GM21447 (cell line): Measurements from ENCODE around the gene TIAM1.
"Not testable (repeated sequence)": the region's sequence is repeated elsewhere in the genome, so short reads cannot be mapped to it uniquely, and the experiment has no call there.

ENCODE experiments used
- ATAC-seq: cut with Tn5 transposase; IDR thresholded peaks from one replicate; pipeline ENCODE4 v1.9.1; 2021; ENCODE audit not compliant: unreplicated experiment

TIAM1 gene

GRCh38 chr21:31255036-31255435 is 89.0 kb downstream of the TIAM1 start:
- no peak for ATAC-seq

DNA sequence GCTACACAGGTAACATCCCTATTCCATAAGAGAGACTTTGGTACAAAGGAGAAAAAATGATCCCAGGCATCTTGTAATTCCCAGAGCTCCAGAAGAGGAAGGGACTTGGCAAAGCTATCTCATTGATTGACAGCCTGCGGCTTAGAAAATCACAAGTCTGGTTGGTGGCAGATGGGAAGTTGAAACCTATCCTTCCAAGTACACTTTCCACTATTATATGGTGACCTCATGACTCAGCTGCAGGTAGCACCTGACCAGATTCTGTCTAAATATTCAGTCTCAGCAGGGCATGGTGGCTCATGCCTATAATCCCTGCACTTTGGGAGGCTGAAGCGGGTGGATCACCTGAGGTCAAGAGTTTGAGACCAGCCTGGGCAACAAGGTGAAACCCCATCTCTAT is 89.9 kb downstream of the TIAM1 start:
- ATAC-seq, result no peak

- no peak for ATAC-seq
Observed at GRCh38 chr21:31253684-31254083, 90.4 kb downstream of the TIAM1 start.

DNA sequence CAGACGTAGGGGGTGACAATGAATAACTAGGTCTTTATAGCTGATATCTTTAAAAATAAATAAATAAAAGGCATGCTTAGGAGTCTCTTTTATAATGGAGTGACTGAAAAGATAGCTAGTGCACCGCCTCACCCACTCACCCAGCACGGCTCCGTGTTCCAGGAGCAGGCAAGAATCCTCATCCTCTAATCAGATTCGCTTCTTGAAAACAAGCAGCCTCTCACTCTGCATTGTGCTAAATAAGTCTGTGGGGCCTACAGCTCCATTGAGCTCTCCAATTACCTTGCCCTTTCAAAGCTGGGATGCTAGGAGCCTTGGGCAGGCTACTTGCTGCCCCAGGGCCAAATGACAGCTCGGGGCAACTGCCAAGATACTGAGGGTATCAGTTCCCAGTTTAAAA is 91.5 kb downstream of the TIAM1 start:
- ATAC-seq, result no peak

DNA sequence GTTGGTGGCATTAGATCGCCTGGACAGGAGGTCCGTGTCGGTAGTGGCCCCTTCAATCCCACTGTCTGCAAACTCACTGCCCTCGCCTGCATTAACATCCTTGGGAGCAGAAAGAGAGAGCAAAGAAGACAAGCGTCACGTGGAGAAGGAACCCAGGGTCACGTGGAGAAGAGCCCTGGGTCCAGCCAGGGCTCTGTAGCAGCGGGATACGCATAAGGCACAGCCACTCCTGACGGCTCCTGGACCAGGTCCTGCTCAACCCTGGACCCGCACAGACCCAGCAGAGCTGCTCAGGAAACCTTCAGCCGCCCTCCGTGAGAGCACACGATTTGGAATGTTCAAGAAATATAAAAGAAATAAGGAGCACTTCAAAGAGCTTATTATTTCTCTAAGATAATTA is 92.0 kb downstream of the TIAM1 start:
- ATAC-seq, result no peak

GRCh38 chr21:31251686-31252085 is 92.4 kb downstream of the TIAM1 start:
- no peak for ATAC-seq

- no peak for ATAC-seq
Observed at GRCh38 chr21:31248598-31248997, 95.5 kb downstream of the TIAM1 start.

DNA sequence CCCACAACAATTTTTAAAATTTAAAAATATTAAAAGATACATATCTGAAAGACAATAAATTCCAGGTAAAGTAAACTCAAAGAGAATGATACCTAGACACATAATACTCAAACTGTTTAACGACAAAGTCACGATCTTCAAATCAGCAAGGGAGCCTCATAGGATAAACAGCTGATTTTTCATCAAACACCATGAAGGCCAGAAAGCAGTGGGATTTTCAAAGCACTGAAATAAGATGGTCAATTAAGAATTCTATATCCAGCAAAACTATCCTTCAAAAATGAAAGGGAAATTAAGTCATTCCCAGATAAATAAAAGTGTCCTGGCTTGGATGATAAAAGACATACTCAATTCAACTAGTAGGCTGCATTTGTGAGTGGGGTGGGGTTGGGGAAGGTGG is 100.5 kb downstream of the TIAM1 start:
- no peak for ATAC-seq

DNA sequence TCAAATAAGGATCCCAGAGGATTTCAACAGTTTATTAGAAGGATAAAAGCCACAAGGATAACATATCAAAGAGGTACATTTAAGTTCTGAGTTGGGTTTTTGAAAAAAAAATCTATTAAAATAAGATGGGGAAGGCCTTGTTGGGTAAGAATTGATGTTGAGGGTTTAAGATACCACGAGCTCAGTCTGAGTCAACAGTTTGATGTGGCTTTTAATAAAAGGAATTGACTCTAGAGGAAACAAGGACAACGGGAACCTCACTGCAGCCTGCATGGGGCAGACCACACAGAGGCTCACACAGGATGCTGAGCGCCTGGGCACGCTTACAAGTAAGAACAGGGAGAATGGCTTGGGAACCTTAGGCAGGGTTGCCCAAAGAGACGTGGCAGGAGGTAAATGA is 107.5 kb downstream of the TIAM1 start:
- ATAC-seq, result no peak

- no peak for ATAC-seq
Observed at GRCh38 chr21:31235671-31236450, 108.2 kb downstream of the TIAM1 start.

DNA sequence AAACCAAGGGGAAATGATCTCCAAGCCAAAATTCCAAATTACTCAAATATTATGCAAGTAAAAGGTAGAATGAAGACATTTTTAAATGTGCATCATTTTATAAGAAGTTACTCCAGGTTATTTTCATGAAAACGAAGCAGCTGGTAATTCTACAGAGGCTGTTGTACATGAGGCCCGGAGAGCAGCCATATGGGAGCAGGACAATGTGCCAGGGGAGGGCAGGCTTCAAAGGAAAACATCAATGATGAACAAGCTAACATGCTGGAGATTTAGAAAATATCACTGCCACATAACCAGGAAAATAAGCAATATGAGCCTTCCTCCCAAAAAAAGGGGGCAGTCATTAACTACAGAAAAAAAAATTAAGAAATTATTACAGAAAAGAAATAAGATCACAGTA is 109.1 kb downstream of the TIAM1 start:
- ATAC-seq, result no peak

DNA sequence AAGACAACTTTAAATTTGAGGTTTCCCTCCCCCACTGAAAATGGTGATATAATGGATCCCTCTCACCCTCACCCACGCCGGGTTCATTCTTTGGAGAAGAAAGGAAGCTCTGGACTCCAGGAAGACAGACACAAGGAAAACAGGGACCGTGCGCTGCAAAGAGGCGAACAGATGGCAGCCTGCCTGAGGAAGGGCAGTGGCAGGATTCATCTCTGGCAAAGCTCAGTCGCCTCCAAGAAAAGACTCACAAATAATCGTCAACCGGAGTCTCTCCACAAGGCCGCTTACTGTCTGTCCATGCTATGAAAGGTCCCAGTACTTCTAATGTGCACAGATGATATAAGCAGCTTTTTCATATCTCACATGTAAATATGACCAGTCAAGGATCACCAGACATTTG is 110.3 kb downstream of the TIAM1 start:
- ATAC-seq, result no peak

- ATAC-seq, result no peak
Observed at GRCh38 chr21:31232344-31232743, 111.7 kb downstream of the TIAM1 start.

- no peak for ATAC-seq
Observed at GRCh38 chr21:31230937-31231336, 113.1 kb downstream of the TIAM1 start.

DNA sequence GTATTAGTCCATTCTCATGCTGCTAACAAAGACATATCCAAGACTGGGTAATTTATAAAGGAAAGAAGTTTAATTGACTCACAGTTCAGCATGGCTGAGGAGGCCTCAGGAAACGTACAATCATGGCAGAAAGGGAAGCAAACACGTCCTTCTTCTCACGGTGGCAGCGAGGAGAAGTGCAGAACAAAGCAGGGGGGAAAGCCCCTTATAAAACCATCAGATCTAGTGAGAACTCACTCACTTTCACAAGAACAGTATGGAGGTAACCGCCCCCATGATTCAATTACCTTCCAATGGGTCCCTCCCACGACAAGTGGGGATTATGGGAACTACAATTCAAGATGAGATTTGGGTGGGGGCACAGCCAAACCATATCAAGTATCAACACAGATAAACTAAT is 115.3 kb downstream of the TIAM1 start:
- ATAC-seq, result not testable (repeated sequence)

GRCh38 chr21:31225713-31226112 is 118.3 kb downstream of the TIAM1 start:
- ATAC-seq, result no peak

- no peak for ATAC-seq
Observed at GRCh38 chr21:31222142-31222541, 121.9 kb downstream of the TIAM1 start.

GRCh38 chr21:31221043-31221442 is 123.0 kb downstream of the TIAM1 start:
- ATAC-seq, result no peak

- no peak for ATAC-seq
Observed at GRCh38 chr21:31220575-31220974, 123.5 kb downstream of the TIAM1 start.

GRCh38 chr21:31218830-31219608 is 125.0 kb downstream of the TIAM1 start:
- no peak for ATAC-seq

GRCh38 chr21:31216206-31216605 is 127.9 kb downstream of the TIAM1 start:
- no peak for ATAC-seq

- ATAC-seq, result no peak
Observed at GRCh38 chr21:31213787-31214186, 130.3 kb downstream of the TIAM1 start.
